B cell (primary cell): ENCODE results near the gene DMRT1. TPM values are rescaled to one million over a fixed set of nuclear protein-coding genes. Genes with fewer than 3 reads are reported as not detected.

Experiments
- ATAC-seq: fragments of 200-7000 bp; cut with Tn5 transposase; one replicate; pipeline ENCODE4 v1.10.0; 2021; ENCODE audit warnings: low read depth, mild to moderate bottlenecking, moderate number of reproducible peaks, moderate library complexity
- CTCF ChIA-PET: fragments of 350-600 bp; sonication (Branson Sonifier 250); formaldehyde crosslinking; loops from one replicate; lab custom pipeline; 2021; ENCODE audit warnings: antibody characterized with exemption, inconsistent platforms; lab: Charles Lee
- POLR2A ChIA-PET: fragments of 350-600 bp; sonication (Branson Sonifier 250); formaldehyde crosslinking; loops from one replicate; lab custom pipeline; 2021; ENCODE audit warnings: antibody characterized with exemption; lab: Charles Lee
- DNase-seq: peaks from one replicate; pipeline ENCODE4 v3.0.0; 2013
- H2AFZ ChIP-seq: 2 replicates; pipeline ENCODE4 v1.6.1; 2012; ENCODE audit warnings: mild to moderate bottlenecking, low read depth, low read length; ENCODE audit not compliant: insufficient read depth, poor library complexity, severe bottlenecking
- H3K27ac ChIP-seq, 2 donors: 1 replicate in 1 of 2; 2 replicates in 1 of 2; pipeline ENCODE4 v1.5.1; 2012 to 2013; ENCODE audit warnings: low read length in 2 of 2, mild to moderate bottlenecking in 2 of 2, moderate library complexity in 1 of 2
- H3K27me3 ChIP-seq, 4 experiments: fragments of 200-600 bp in 1 of 4; sonication (generic) in 1 of 4; replicated peaks in 1 of 4; 1 replicate in 2 of 4; 2 replicates in 2 of 4; pipeline versions ENCODE4 v1.6.1 to v1.7.0; 2013 to 2016; ENCODE audit warnings: low read length in 3 of 4, mild to moderate bottlenecking in 2 of 4, mixed read lengths in 1 of 4, moderate library complexity in 1 of 4; ENCODE audit not compliant: insufficient read depth in 4 of 4, control insufficient read depth in 3 of 4; ENCODE audit errors: control extremely low read depth in 1 of 4
- H3K36me3 ChIP-seq, 2 experiments: replicated peaks in 1 of 2; 1 replicate in 1 of 2; 2 replicates in 1 of 2; pipeline versions ENCODE4 v1.6.1 to v1.7.1; 2013; ENCODE audit warnings: low read length in 1 of 2; ENCODE audit not compliant: insufficient read depth in 2 of 2, control insufficient read depth in 1 of 2; ENCODE audit errors: control extremely low read depth in 1 of 2, extremely low read depth in 1 of 2
- H3K4me1 ChIP-seq, 2 donors: fragments of 200-600 bp in 1 of 2; sonication (generic) in 1 of 2; 1 replicate in 1 of 2; 2 replicates in 1 of 2; pipeline versions ENCODE4 v1.5.1 to v1.6.1; 2013 to 2017; ENCODE audit warnings: low read length in 2 of 2; ENCODE audit not compliant: control insufficient read depth in 2 of 2, insufficient read depth in 2 of 2
- H3K4me2 ChIP-seq: replicated peaks from 2 replicates; pipeline ENCODE3; 2012; ENCODE audit warnings: mild to moderate bottlenecking, low read depth, low read length; ENCODE audit not compliant: poor library complexity, severe bottlenecking
- H3K4me3 ChIP-seq, 5 experiments: fragments of 200-600 bp in 1 of 5; sonication (generic) in 1 of 5; 1 replicate in 3 of 5; 2 replicates in 2 of 5; pipeline versions ENCODE4 v1.5.1 to v1.7.0; 2011 to 2016; ENCODE audit warnings: low read length in 4 of 5, mild to moderate bottlenecking in 4 of 5, low read depth in 2 of 5, control low read depth in 1 of 5, moderate library complexity in 1 of 5; ENCODE audit not compliant: insufficient read depth in 1 of 5; ENCODE audit errors: control extremely low read depth in 1 of 5, extremely low read depth in 1 of 5
- H3K79me2 ChIP-seq: fragments of 200-600 bp; sonication (generic); one replicate; pipeline ENCODE4 v1.6.0; 2016; ENCODE audit warnings: low read length; ENCODE audit not compliant: control insufficient read depth, insufficient read depth
- H3K9ac ChIP-seq: fragments of 200-600 bp; sonication (generic); 2 replicates; pipeline ENCODE4 v1.6.1; 2017; ENCODE audit warnings: mild to moderate bottlenecking, low read length, moderate library complexity
- H3K9me3 ChIP-seq, 3 donors: one replicate each; pipeline versions ENCODE4 v1.6.1 to v1.7.1; 2013; ENCODE audit warnings: low read length in 2 of 3; ENCODE audit not compliant: control insufficient read depth in 2 of 3, insufficient read depth in 1 of 3; ENCODE audit errors: control extremely low read depth in 1 of 3
- H4K20me1 ChIP-seq: 2 replicates; pipeline ENCODE4 v1.6.0; 2012; ENCODE audit warnings: mild to moderate bottlenecking, low read length; ENCODE audit not compliant: insufficient read depth, control insufficient read depth, poor library complexity, severe bottlenecking
- H3K27ac Mint-ChIP-seq: one replicate; pipeline ENCODE4 v1.8.0; 2021; ENCODE audit warnings: mixed read lengths
- H3K27me3 Mint-ChIP-seq: one replicate; pipeline ENCODE4 v1.8.0; 2021; ENCODE audit warnings: mixed read lengths
- H3K4me1 Mint-ChIP-seq: one replicate; pipeline ENCODE4 v1.8.0; 2021; ENCODE audit warnings: mixed read lengths
- H3K4me3 Mint-ChIP-seq: one replicate; pipeline ENCODE4 v1.8.0; 2021; ENCODE audit warnings: mixed read lengths
- H3K9me3 Mint-ChIP-seq: one replicate; pipeline ENCODE4 v1.8.0; 2022; ENCODE audit warnings: mixed read lengths; ENCODE audit not compliant: insufficient read depth
- CTCF ChIP-seq: fragments of 200-600 bp; IDR thresholded peaks from one replicate; pipeline ENCODE4 v1.8.0; 2022; ENCODE audit warnings: antibody characterized with exemption, mild to moderate bottlenecking
- EZH2 ChIP-seq: IDR thresholded peaks from 2 replicates; pipeline ENCODE4 v1.6.1; 2012; ENCODE audit warnings: borderline replicate concordance, low read depth, mild to moderate bottlenecking, moderate library complexity, low read length; ENCODE audit not compliant: insufficient read depth, poor library complexity, severe bottlenecking
- WGBS: methylation state at CpG from one replicate; pipeline ENCODE4 v1.1.5; 2013; ENCODE audit warnings: missing lambda C conversion rate; ENCODE audit not compliant: insufficient coverage; 5-methylcytosine and 5-hydroxymethylcytosine counted together
- intact Hi-C: fragments of 100-400 bp; cut with micrococcal nuclease; formaldehyde crosslinking; loops from one replicate; pipeline ENCODE4 v1.10.0; 2022
- polyA plus RNA-seq: library from polyadenylated mRNA; depleted of rRNA; stranded (reverse); fragments of >200 nt; gene quantifications from 2 replicates; pipeline ENCODE4 v1.2.3, GENCODE V29; 2012
- total RNA-seq, 2 donors: library from RNA; stranded (reverse); fragments of 120-200 nt in 1 of 2; gene quantifications; 1 replicate in 1 of 2; 2 replicates in 1 of 2; pipeline versions ENCODE4 v1.2.3 to v1.2.4, GENCODE V29; 2013 to 2022

Gene DMRT1
- total and polyA plus RNA-seq, 2 donors (not counting 1 experiment from before 2014, with no cell fraction given), result not detected

- H3K79me2 ChIP-seq, result no peaks in the 10 kb centered on the region
- no peaks in the 10 kb centered on the region for H4K20me1 ChIP-seq
- DNase-seq (no peak), ATAC-seq (no peak)
- H3K4me1 Mint-ChIP-seq, result no peaks in the 10 kb centered on the region
- no peak overlapping the region for H3K4me2 ChIP-seq
- H3K27ac Mint-ChIP-seq, result no peak overlapping the region
- H3K36me3 ChIP-seq, result no peaks in the 10 kb centered on the region
- no peaks in the 10 kb centered on the region for H3K4me1 ChIP-seq
- H3K27ac ChIP-seq, result no peak overlapping the region
- no peak overlapping the region for H3K9ac ChIP-seq
- no peaks in the 10 kb centered on the region for H3K9me3 Mint-ChIP-seq
- H3K4me3 ChIP-seq, result no peak overlapping the region
- no peaks in the 10 kb centered on the region for H3K9me3 ChIP-seq
- no peak overlapping the region for H2AFZ ChIP-seq
- CTCF ChIA-PET, result no interaction called here
- H3K4me3 Mint-ChIP-seq, result no peak overlapping the region
- peaks cover 29% of the 10 kb centered on the region for H3K27me3 Mint-ChIP-seq
- TF ChIP-seq CTCF, result no peak
- TF ChIP-seq EZH2, result no peak
- intact Hi-C loops, result no loop called here
- POLR2A ChIA-PET, result no interaction called here
- WGBS, result 75% methylated on average over 4 of the region's 4 CpGs
- peaks cover 0 to 15% (median 8%) of the 10 kb centered on the region in 4 experiments for H3K27me3 ChIP-seq
Observed at GRCh38 chr9:959105-959504, 117.6 kb downstream of the DMRT1 start.

GRCh38 chr9:959914-960313 lies 118.4 kb downstream of the DMRT1 start:
- H3K27me3 ChIP-seq, result peaks cover 0 to 20% (median 12%) of the 10 kb centered on the region in 4 experiments
- H3K79me2 ChIP-seq, result no peaks in the 10 kb centered on the region
- H3K36me3 ChIP-seq, result no peaks in the 10 kb centered on the region
- no peak overlapping the region for H3K4me3 ChIP-seq
- TF ChIP-seq CTCF, result no peak
- TF ChIP-seq EZH2, result no peak
- DNase-seq (no peak), ATAC-seq (no peak)
- CTCF ChIA-PET, result no interaction called here
- H4K20me1 ChIP-seq, result no peaks in the 10 kb centered on the region
- H3K4me1 Mint-ChIP-seq, result no peaks in the 10 kb centered on the region
- H3K27me3 Mint-ChIP-seq, result peaks cover 37% of the 10 kb centered on the region
- H3K4me2 ChIP-seq, result no peak overlapping the region
- H2AFZ ChIP-seq, result no peak overlapping the region
- no peaks in the 10 kb centered on the region for H3K9me3 ChIP-seq
- H3K27ac Mint-ChIP-seq, result no peak overlapping the region
- H3K27ac ChIP-seq, result no peak overlapping the region
- intact Hi-C loops, result no loop called here
- H3K9me3 Mint-ChIP-seq, result no peaks in the 10 kb centered on the region
- no peaks in the 10 kb centered on the region for H3K4me1 ChIP-seq
- 89% methylated on average over 4 of the region's 4 CpGs for WGBS
- H3K9ac ChIP-seq, result no peak overlapping the region
- no peak overlapping the region for H3K4me3 Mint-ChIP-seq
- POLR2A ChIA-PET, result no interaction called here
